Mesenchymal stem cell (in vitro differentiated cells and primary cell): Measurements from ENCODE around the gene AEN.

Experiments used
- DNase-seq: peaks from one replicate; pipeline ENCODE4 v3.0.0-alpha.2; 2013
- H2AFZ ChIP-seq: one replicate; pipeline ENCODE4 v1.6.1; 2013; ENCODE audit warnings: low read depth, mild to moderate bottlenecking, control low read depth, inconsistent platforms, low read length, moderate library complexity
- H2AK5ac ChIP-seq: 2 replicates; pipeline ENCODE4 v1.6.1; 2013; ENCODE audit warnings: low read length, moderate library complexity, mild to moderate bottlenecking, inconsistent platforms; ENCODE audit not compliant: severe bottlenecking
- H2BK120ac ChIP-seq: one replicate; pipeline ENCODE4 v1.6.1; 2013; ENCODE audit warnings: low read depth, mild to moderate bottlenecking, inconsistent platforms, low read length, moderate library complexity
- H2BK12ac ChIP-seq, 2 experiments: one replicate each; pipeline ENCODE4 v1.6.1; 2013; ENCODE audit warnings: inconsistent platforms in 2 of 2, low read length in 2 of 2, mild to moderate bottlenecking in 2 of 2, moderate library complexity in 2 of 2, control low read depth in 1 of 2
- H2BK15ac ChIP-seq: one replicate; pipeline ENCODE4 v1.6.1; 2013; ENCODE audit warnings: mild to moderate bottlenecking, low read depth, inconsistent platforms; ENCODE audit not compliant: poor library complexity, severe bottlenecking
- H2BK5ac ChIP-seq: 2 replicates; pipeline ENCODE4 v1.6.1; 2013; ENCODE audit warnings: low read depth, mild to moderate bottlenecking, low read length, control low read depth, inconsistent platforms; ENCODE audit not compliant: poor library complexity, severe bottlenecking
- H3K14ac ChIP-seq, 2 experiments: one replicate each; pipeline ENCODE4 v1.6.1; 2013; ENCODE audit warnings: inconsistent platforms in 2 of 2, low read length in 2 of 2, control low read depth in 1 of 2, mild to moderate bottlenecking in 1 of 2, moderate library complexity in 1 of 2
- H3K18ac ChIP-seq, 2 experiments: one replicate each; pipeline ENCODE4 v1.6.1; 2013; ENCODE audit warnings: inconsistent platforms in 2 of 2, low read length in 2 of 2, control low read depth in 1 of 2, low read depth in 1 of 2, mild to moderate bottlenecking in 1 of 2
- H3K23ac ChIP-seq, 2 experiments: one replicate each; pipeline ENCODE4 v1.6.1; 2013; ENCODE audit warnings: inconsistent platforms in 2 of 2, low read length in 2 of 2, mild to moderate bottlenecking in 2 of 2, moderate library complexity in 2 of 2, control low read depth in 1 of 2
- H3K27ac ChIP-seq: 2 replicates; pipeline ENCODE4 v1.5.1; 2013; ENCODE audit warnings: mild to moderate bottlenecking, moderate library complexity, low read length, control low read depth, inconsistent platforms; ENCODE audit not compliant: poor library complexity, severe bottlenecking
- H3K27me3 ChIP-seq, 2 experiments: 2 replicates each; pipeline versions ENCODE4 v1.6.1 to v1.7.0; 2013; ENCODE audit warnings: low read length in 2 of 2, mild to moderate bottlenecking in 2 of 2, moderate library complexity in 2 of 2, control low read depth in 1 of 2, inconsistent platforms in 1 of 2; ENCODE audit not compliant: control insufficient read depth in 1 of 2, insufficient read depth in 1 of 2
- H3K36me3 ChIP-seq, 2 experiments: 2 replicates each; pipeline versions ENCODE4 v1.6.1 to v1.7.0; 2013; ENCODE audit warnings: low read length in 2 of 2, control low read depth in 1 of 2, inconsistent platforms in 1 of 2, low read depth in 1 of 2, mild to moderate bottlenecking in 1 of 2; ENCODE audit not compliant: insufficient read depth in 2 of 2, control insufficient read depth in 1 of 2
- H3K4ac ChIP-seq, 2 experiments: one replicate each; pipeline ENCODE4 v1.6.1; 2013; ENCODE audit warnings: inconsistent platforms in 2 of 2, low read length in 2 of 2, mild to moderate bottlenecking in 2 of 2, moderate library complexity in 2 of 2, control low read depth in 1 of 2, low read depth in 1 of 2
- H3K4me1 ChIP-seq: 2 replicates; pipeline ENCODE4 v1.6.1; 2013; ENCODE audit warnings: low read depth, low read length, control low read depth; ENCODE audit not compliant: control insufficient read depth, insufficient read depth
- H3K4me2 ChIP-seq: 2 replicates; pipeline ENCODE4 v1.6.1; 2013; ENCODE audit warnings: low read length, mild to moderate bottlenecking, inconsistent platforms; ENCODE audit not compliant: poor library complexity, severe bottlenecking
- H3K4me3 ChIP-seq, 2 experiments: 2 replicates each; pipeline versions ENCODE4 v1.5.1 to v1.7.0; 2013; ENCODE audit warnings: low read length in 2 of 2, mild to moderate bottlenecking in 2 of 2, control low read depth in 1 of 2, low read depth in 1 of 2; ENCODE audit not compliant: insufficient read depth in 1 of 2
- H3K79me1 ChIP-seq: replicated peaks from 2 replicates; pipeline ENCODE4 v1.6.1; 2013; ENCODE audit warnings: mild to moderate bottlenecking, control low read depth, low read length, inconsistent platforms; ENCODE audit not compliant: poor library complexity, severe bottlenecking
- H3K9ac ChIP-seq: 2 replicates; pipeline ENCODE4 v1.7.0; 2013; ENCODE audit warnings: mild to moderate bottlenecking, low read length, moderate library complexity
- H3K9me3 ChIP-seq: 2 replicates; pipeline ENCODE4 v1.7.0; 2013; ENCODE audit warnings: mild to moderate bottlenecking, low read length; ENCODE audit not compliant: control insufficient read depth
- H4K8ac ChIP-seq: one replicate; pipeline ENCODE4 v1.6.1; 2013; ENCODE audit warnings: inconsistent platforms, mild to moderate bottlenecking, low read length, moderate library complexity
- H4K91ac ChIP-seq: one replicate; pipeline ENCODE4 v1.6.1; 2013; ENCODE audit warnings: mild to moderate bottlenecking, low read length, inconsistent platforms
- WGBS: methylation state at CpG from one replicate; pipeline ENCODE4 v1.1.7; 2013; ENCODE audit warnings: mixed read lengths; 5-methylcytosine and 5-hydroxymethylcytosine counted together

The AEN gene

GRCh38 chr15:88634449-88634848 is 13.3 kb downstream of the AEN start:
- Histone ChIP-seq H3K9ac (no peak overlapping the region), H3K4me2 (no peak overlapping the region), H4K91ac (no peak overlapping the region), H3K4me3 (no peak overlapping the region), H2BK12ac (no peak overlapping the region), H2AFZ (no peak overlapping the region), H3K18ac (no peak overlapping the region), H2BK120ac (no peak overlapping the region), H2BK15ac (no peak overlapping the region), H2BK5ac (no peak overlapping the region), H3K36me3 (peaks cover 42 to 69% of the 10 kb centered on the region in 2 experiments), H3K79me1 (peaks cover 22% of the 10 kb centered on the region), H4K8ac (no peak overlapping the region), H2AK5ac (no peak overlapping the region), H3K9me3 (no peaks in the 10 kb centered on the region), H3K27me3 (no peaks in the 10 kb centered on the region), H3K4me1 (peaks cover 29% of the 10 kb centered on the region), H3K23ac (no peak overlapping the region), H3K27ac (no peak overlapping the region), H3K4ac (no peak overlapping the region), H3K14ac (no peak overlapping the region)
- DNase-seq, result no peak
- 100% methylated on average over 2 of the region's 2 CpGs for WGBS

- Histone ChIP-seq H3K4ac (no peak overlapping the region), H2AFZ (no peak overlapping the region), H3K4me2 (no peak overlapping the region), H2BK5ac (no peak overlapping the region), H4K91ac (no peak overlapping the region), H2BK120ac (no peak overlapping the region), H3K36me3 (peaks cover 34 to 60% of the 10 kb centered on the region in 2 experiments), H3K9me3 (no peaks in the 10 kb centered on the region), H3K4me1 (peaks cover 24% of the 10 kb centered on the region), H4K8ac (no peak overlapping the region), H3K23ac (no peak overlapping the region), H2BK15ac (no peak overlapping the region), H3K14ac (no peak overlapping the region), H2BK12ac (no peak overlapping the region), H3K79me1 (peaks cover 20% of the 10 kb centered on the region), H3K9ac (no peak overlapping the region), H3K27me3 (no peaks in the 10 kb centered on the region), H3K18ac (no peak overlapping the region), H3K27ac (no peak overlapping the region), H2AK5ac (no peak overlapping the region), H3K4me3 (no peak overlapping the region)
- DNase-seq, result peak; percentile 81
- 62% methylated on average over 5 of the region's 6 CpGs for WGBS
Observed at GRCh38 chr15:88635318-88635717, 14.2 kb downstream of the AEN start.

GRCh38 chr15:88636050-88636449 is 14.9 kb downstream of the AEN start:
- Histone ChIP-seq H2AFZ (no peak overlapping the region), H3K4me1 (peaks cover 21% of the 10 kb centered on the region), H4K91ac (peak overlapping the region; percentile 62), H2AK5ac (no peak overlapping the region), H3K9ac (no peak overlapping the region), H2BK120ac (peak overlapping the region; percentile 22), H3K9me3 (no peaks in the 10 kb centered on the region), H4K8ac (peak overlapping the region; percentile 55), H3K4me3 (no peak overlapping the region), H2BK15ac (no peak overlapping the region), H3K4ac (no peak overlapping the region), H3K23ac (no peak overlapping the region), H3K27ac (peak overlapping the region; percentile 6), H3K14ac (peak overlapping the region in 1 of 2 experiments; percentile 86), H2BK12ac (no peak overlapping the region), H3K27me3 (no peaks in the 10 kb centered on the region), H3K4me2 (no peak overlapping the region), H3K18ac (peak overlapping the region in 1 of 2 experiments; percentile 27), H2BK5ac (no peak overlapping the region), H3K36me3 (peaks cover 27 to 53% of the 10 kb centered on the region in 2 experiments), H3K79me1 (peaks cover 18% of the 10 kb centered on the region)
- WGBS, result 80% methylated on average over 9 of the region's 11 CpGs
- no peak for DNase-seq

- Histone ChIP-seq H3K14ac (no peak overlapping the region), H4K8ac (no peak overlapping the region), H3K23ac (no peak overlapping the region), H2BK12ac (peak overlapping the region; percentile 29 to 53), H2BK15ac (no peak overlapping the region), H3K4me3 (no peak overlapping the region), H3K27ac (no peak overlapping the region), H3K27me3 (no peaks in the 10 kb centered on the region), H2BK120ac (no peak overlapping the region), H3K4me1 (peaks cover 21% of the 10 kb centered on the region), H3K4me2 (no peak overlapping the region), H3K9me3 (no peaks in the 10 kb centered on the region), H3K18ac (peak overlapping the region in 1 of 2 experiments; percentile 16), H2AK5ac (no peak overlapping the region), H2BK5ac (no peak overlapping the region), H3K36me3 (peaks cover 21 to 47% of the 10 kb centered on the region in 2 experiments), H4K91ac (no peak overlapping the region), H2AFZ (no peak overlapping the region), H3K79me1 (peaks cover 12% of the 10 kb centered on the region), H3K4ac (no peak overlapping the region), H3K9ac (no peak overlapping the region)
- 64% methylated on average over 5 of the region's 5 CpGs for WGBS
- peak; percentile 63 for DNase-seq
Observed at GRCh38 chr15:88636654-88637053, 15.5 kb downstream of the AEN start.
